H1 (cell line): Measurements from ENCODE around the gene GRAMD4. TPM values are rescaled to one million over a fixed set of nuclear protein-coding genes. Genes with fewer than 3 reads are reported as not detected.

ENCODE experiments used
- BACH1 ChIP-seq: IDR thresholded peaks from 2 replicates; pipeline ENCODE4 v1.6.1; 2012; ENCODE audit warnings: low read length, improper control_type of control experiment
- CTBP2 ChIP-seq: IDR thresholded peaks from 2 replicates; pipeline ENCODE4 v1.7.0; 2011; ENCODE audit warnings: borderline replicate concordance, mild to moderate bottlenecking, moderate library complexity, mixed read lengths, low read length; ENCODE audit not compliant: insufficient read depth, insufficient read length
- polyA plus RNA-seq, 7 experiments: library from polyadenylated mRNA; depleted of rRNA in 3 of 7; stranded (reverse) in 5 of 7; unstranded in 2 of 7; fragments of >200 nt in 5 of 7; fragments of 200-250 nt in 2 of 7; gene quantifications; 1 replicate in 5 of 7; 2 replicates in 1 of 7; 4 replicates in 1 of 7; pipeline versions ENCODE4 v1.2.1 to v1.2.3, GENCODE V29; 2011 to 2013; ENCODE audit warnings: missing spikeins in 2 of 7, mixed read lengths in 2 of 7
- total RNA-seq: library from RNA; stranded (reverse); fragmentation: NEBNext Ultra II Directional; extraction: Animal tissue kit (Norgen Biotek cat#: 25700); gene quantifications from 2 replicates; pipeline ENCODE4 v1.2.1, GENCODE V29; 2021

The GRAMD4 gene
- total and polyA plus RNA-seq, 2 of the 8 experiments (the other 6 are each of a cell fraction or from before 2014, with no cell fraction given), result 7.9 to 25.6 TPM

GRCh38 chr22:46576556-46577367, 43.4 kb upstream of the GRAMD4 start (continued):
- TF ChIP-seq CTBP2 (no peak), BACH1 (peak; percentile 42; the same call in 1 of the 2 replicates)
